Psoas muscle (tissue), 8 donors: ENCODE measurements around the gene CHMP6. TPM values are rescaled to one million over a fixed set of nuclear protein-coding genes. Genes with fewer than 3 reads are reported as not detected.

Source experiments
- ATAC-seq, 4 donors: fragments of 200-7000 bp; cut with Tn5 transposase; one replicate each; pipeline ENCODE4 v1.9.1; 2020; ENCODE audit warnings: moderate library complexity in 3 of 4, mild to moderate bottlenecking in 2 of 4
- DNase-seq, 2 donors: peaks; one replicate each; pipeline ENCODE4 v3.0.0-alpha.2; 2020
- H3K27ac ChIP-seq: fragments of 200-600 bp; one replicate; pipeline ENCODE4 v1.8.0; 2022
- H3K27me3 ChIP-seq, 3 donors: fragments of 200-600 bp in 1 of 3; one replicate each; pipeline versions ENCODE4 v1.6.1 to v1.8.0; 2013 to 2022; ENCODE audit warnings: low read length in 2 of 3, mild to moderate bottlenecking in 2 of 3, moderate library complexity in 1 of 3; ENCODE audit not compliant: insufficient read depth in 3 of 3
- H3K36me3 ChIP-seq, 2 donors: fragments of 200-600 bp in 1 of 2; one replicate each; pipeline versions ENCODE4 v1.6.1 to v1.8.0; 2013 to 2022; ENCODE audit warnings: low read depth in 1 of 2, mild to moderate bottlenecking in 1 of 2, moderate library complexity in 1 of 2; ENCODE audit not compliant: insufficient read depth in 1 of 2
- H3K4me1 ChIP-seq: fragments of 200-600 bp; one replicate; pipeline ENCODE4 v1.8.0; 2022
- H3K4me3 ChIP-seq: fragments of 200-600 bp; one replicate; pipeline ENCODE4 v1.8.0; 2022; ENCODE audit warnings: mild to moderate bottlenecking
- H3K9me3 ChIP-seq: fragments of 200-600 bp; one replicate; pipeline ENCODE4 v1.8.0; 2022
- WGBS, 3 donors: extraction: QIAGEN DNeasy Blood & Tissue Kit; methylation state at CpG; one replicate each; pipeline versions ENCODE4 v1.1.6 to v1.1.7; 2013; 5-methylcytosine and 5-hydroxymethylcytosine counted together
- intact Hi-C, 2 donors: fragments of 100-400 bp; cut with DNase I; formaldehyde crosslinking; loops; one replicate each; pipeline versions ENCODE4 v1.11.0 to v1.14.2; 2022
- polyA plus RNA-seq, 3 donors: library from polyadenylated mRNA; stranded (reverse); fragments of 200-250 nt; gene quantifications; one replicate each; pipeline ENCODE4 v1.2.3, GENCODE V29; 2013
- total RNA-seq, 4 donors: library from RNA; stranded (reverse); fragmentation: NEBNext Ultra II Directional in 2 of 4; extraction: Animal tissue kit (Norgen Biotek cat#: 25700) in 2 of 4; gene quantifications; one replicate each; pipeline versions ENCODE4 v1.2.1 to v1.2.4, GENCODE V29; 2021 to 2023
- TF ChIP-seq, protein P1 (sequence below): fragments of 200-600 bp; IDR thresholded peaks from one replicate; pipeline ENCODE4 v1.8.0; 2022; ENCODE audit warnings: antibody characterized with exemption
- donor health status: healthy with polysubstance abuse.
- donor health status: DM: no; HTN: no; CAD: no; lungs with moderate emphysema.
- donor health status: Bipolar disorder and iron deficiency.
- donor health status: healthy.
- donor health status: DM: yes; HTN: yes; CAD: no.
- donor health status: DM: no; HTN: no; CAD: no.
- donor health status: DM: no; HTN: no; CAD: no.
- donor health status: DM: yes; HTN: yes; CAD: no.

CHMP6 gene
- total and polyA plus RNA-seq, 7 donors = 32.0 to 53.2 (median 36.9) TPM

DNA sequence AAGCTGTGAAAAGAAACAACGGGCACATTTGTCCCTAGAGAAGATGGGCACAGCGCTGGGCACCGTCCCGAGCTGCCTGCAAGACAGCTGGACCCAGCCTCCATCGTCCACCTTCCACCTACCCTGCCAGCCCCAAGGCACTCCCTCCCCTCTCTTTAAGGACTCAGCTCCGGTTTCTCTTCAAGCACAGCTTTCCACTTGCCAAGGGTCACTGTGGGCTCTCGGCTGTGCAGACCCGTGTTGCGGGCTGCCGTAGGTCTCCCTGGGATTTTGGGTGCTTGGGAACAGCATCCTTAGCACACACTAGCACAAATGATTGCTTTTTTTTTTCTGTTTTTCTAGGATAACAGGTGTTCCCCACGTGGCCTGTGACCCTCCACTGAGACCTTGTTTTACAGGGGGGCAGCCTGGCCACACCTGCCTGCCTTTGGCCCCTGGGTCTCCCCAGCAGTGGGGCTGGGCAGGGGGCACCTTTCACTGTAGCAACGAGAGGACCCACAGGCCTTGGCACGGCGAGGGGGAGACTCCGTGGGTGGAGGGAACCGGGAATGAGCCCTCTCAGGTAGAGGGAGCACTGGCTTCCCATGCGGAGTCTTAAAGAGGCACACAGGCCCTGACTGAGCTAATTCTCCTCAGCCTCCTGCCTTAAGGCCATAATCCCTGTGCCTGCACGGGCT is 1.4 kb downstream of the CHMP6 start:
- DNase-seq (no peak), ATAC-seq (no peak)
- Histone ChIP-seq H3K9me3 (no peaks in the 10 kb centered on the region), H3K4me3 (peak overlapping the region; percentile 89), H3K4me1 (peaks cover 17% of the 10 kb centered on the region), H3K27ac (peak overlapping the region; percentile 85), H3K27me3 (no peaks in the 10 kb centered on the region), H3K36me3 (peaks cover 0 to 33% of the 10 kb centered on the region in 2 donors)
- intact Hi-C loops = no loop called here
- WGBS, 3 donors = 33 to 37% (median 34%) methylated on average over 18 of the region's 18 CpGs
- TF ChIP-seq, protein P1, sequence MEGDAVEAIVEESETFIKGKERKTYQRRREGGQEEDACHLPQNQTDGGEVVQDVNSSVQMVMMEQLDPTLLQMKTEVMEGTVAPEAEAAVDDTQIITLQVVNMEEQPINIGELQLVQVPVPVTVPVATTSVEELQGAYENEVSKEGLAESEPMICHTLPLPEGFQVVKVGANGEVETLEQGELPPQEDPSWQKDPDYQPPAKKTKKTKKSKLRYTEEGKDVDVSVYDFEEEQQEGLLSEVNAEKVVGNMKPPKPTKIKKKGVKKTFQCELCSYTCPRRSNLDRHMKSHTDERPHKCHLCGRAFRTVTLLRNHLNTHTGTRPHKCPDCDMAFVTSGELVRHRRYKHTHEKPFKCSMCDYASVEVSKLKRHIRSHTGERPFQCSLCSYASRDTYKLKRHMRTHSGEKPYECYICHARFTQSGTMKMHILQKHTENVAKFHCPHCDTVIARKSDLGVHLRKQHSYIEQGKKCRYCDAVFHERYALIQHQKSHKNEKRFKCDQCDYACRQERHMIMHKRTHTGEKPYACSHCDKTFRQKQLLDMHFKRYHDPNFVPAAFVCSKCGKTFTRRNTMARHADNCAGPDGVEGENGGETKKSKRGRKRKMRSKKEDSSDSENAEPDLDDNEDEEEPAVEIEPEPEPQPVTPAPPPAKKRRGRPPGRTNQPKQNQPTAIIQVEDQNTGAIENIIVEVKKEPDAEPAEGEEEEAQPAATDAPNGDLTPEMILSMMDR = no peak

DNA sequence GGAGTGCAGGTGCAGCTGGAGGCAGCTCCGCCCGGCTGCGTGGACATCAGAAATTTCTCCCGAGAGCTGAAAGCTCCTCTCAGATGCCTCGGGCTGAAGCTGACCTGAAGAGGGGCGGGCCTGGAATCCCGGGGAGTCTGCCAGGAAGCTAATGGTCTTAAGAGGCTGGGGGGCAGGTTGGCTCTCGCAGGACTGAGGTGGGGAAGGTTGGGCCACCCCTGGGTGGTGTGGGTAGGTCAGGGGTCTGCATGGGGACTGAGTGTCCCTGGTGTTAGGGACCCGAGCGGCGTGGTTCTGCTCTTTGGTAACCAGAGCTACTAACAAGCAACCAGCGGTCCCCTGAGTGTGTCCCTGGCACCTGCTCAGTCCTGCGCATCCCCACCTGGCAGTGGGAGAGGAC is 3.5 kb downstream of the CHMP6 start:
- peaks cover 13% of the 10 kb centered on the region for H3K4me1 ChIP-seq
- no peak for DNase-seq

DNA sequence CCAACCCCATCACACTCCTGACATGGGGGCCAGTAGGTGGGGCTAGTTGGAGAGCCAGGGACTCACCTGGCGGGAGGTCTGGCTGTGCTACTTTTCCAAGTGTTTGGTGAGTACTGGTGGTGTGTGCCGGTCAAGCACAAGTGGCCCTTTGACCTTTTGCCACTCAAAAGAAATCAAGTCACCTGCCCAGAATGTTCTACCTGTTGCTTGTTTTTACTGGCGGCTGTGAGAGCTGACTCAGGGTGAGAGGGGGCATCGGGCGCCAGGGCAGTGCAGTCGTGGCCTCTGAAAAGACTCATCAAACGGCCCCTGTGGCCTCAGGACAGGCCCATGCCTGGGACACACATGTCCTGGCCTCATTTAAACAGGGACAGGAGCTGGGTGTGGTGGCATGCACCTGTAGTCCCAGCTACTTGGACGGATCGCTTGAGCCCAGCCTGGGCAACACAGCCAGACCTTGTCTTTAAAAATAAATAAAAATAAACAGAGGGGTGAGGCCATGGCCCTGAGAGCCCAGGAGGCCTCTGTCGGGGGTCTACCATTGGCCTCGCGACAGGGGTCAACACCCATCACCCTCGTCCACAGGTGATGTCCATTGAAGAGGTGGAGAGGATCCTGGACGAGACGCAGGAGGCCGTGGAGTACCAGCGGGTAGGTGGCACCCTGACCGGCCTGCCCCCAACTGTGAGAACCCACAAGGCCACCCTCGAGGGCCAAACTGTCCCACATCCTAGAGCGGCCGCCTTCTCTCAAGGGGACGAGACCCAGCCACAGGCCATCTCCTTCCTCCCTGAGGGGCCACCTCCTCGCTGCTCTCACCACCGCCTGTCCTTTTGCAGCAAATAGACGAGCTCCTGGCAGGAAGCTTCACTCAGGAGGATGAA is 5.0 kb downstream of the CHMP6 start:
- Histone ChIP-seq H3K4me3 (no peak overlapping the region), H3K4me1 (peaks cover 25% of the 10 kb centered on the region), H3K9me3 (no peaks in the 10 kb centered on the region), H3K27ac (no peak overlapping the region), H3K27me3 (no peaks in the 10 kb centered on the region), H3K36me3 (peaks cover 0 to 54% of the 10 kb centered on the region in 2 donors)
- WGBS, 3 donors = 91 to 94% (median 94%) methylated on average over 25 of the region's 25 CpGs
- intact Hi-C loops = no loop called here
- ATAC-seq (no peak), DNase-seq (no peak)
- TF ChIP-seq, protein P1 = no peak

More for the DNA sequence above, 3.5 kb downstream of the CHMP6 start:
- no peak for ATAC-seq
- Histone ChIP-seq H3K4me3 (no peak overlapping the region), H3K27ac (no peak overlapping the region), H3K36me3 (peaks cover 0 to 54% of the 10 kb centered on the region in 2 donors), H3K27me3 (no peaks in the 10 kb centered on the region), H3K9me3 (no peaks in the 10 kb centered on the region)
- intact Hi-C loops = no loop called here
- 90 to 93% (median 91%) methylated on average over 13 of the region's 13 CpGs for WGBS, 3 donors
- TF ChIP-seq, protein P1 = no peak

DNA sequence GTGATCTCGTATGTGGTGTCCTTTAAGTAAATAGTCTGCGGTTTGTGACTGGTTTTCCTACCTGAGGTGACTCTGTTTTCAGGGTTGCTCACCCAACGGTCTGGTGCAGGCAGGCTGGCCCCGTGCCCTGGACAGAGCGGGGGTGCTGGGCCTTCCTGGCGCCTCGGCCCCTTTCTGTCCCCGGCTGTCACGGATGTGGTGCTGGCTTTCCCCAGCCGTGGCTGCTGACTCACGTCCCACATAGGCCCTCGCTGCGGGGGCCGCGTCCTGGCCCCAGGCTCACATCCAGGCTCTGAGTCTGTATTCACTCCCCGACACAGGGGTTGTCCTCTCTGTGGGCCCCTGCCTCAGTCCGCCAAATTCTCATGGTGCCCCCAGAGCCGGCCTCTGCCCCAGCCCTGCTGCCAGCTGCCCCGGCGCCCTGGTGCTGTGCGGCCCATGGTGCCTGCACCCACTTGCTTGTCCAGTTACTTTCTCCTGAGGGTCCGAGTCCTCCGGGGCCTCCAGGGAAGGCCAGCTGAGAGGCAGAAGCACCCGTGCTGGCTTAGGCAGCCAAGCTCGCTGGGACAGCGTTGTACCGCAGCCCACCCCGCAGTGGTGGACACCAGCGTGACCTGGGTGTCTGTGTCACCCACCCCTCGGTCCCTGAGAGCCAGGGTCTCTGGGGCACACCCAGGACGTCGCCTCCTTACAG is 5.9 kb downstream of the CHMP6 start:
- intact Hi-C loops = no loop called here
- TF ChIP-seq, protein P1 = no peak

More for the DNA sequence above, 5.9 kb downstream of the CHMP6 start:
- no peak overlapping the region for H3K27ac ChIP-seq
- peaks cover 0 to 54% of the 10 kb centered on the region in 2 donors for H3K36me3 ChIP-seq
- peaks cover 31% of the 10 kb centered on the region for H3K4me1 ChIP-seq
- H3K27me3 ChIP-seq = peaks cover 0 to 7% (median 0%) of the 10 kb centered on the region in 3 donors
- H3K9me3 ChIP-seq = no peaks in the 10 kb centered on the region
- no peak for DNase-seq
- no peak for ATAC-seq
- 86 to 89% (median 88%) methylated on average over 30 to 32 of the region's 32 CpGs for WGBS, 3 donors
- no peak overlapping the region for H3K4me3 ChIP-seq
